GM21447 (cell line): ENCODE measurements around the gene LIMS2.

Experiments
- ATAC-seq: cut with Tn5 transposase; IDR thresholded peaks from one replicate; pipeline ENCODE4 v1.9.1; 2021; ENCODE audit not compliant: unreplicated experiment

Gene LIMS2, protein sequence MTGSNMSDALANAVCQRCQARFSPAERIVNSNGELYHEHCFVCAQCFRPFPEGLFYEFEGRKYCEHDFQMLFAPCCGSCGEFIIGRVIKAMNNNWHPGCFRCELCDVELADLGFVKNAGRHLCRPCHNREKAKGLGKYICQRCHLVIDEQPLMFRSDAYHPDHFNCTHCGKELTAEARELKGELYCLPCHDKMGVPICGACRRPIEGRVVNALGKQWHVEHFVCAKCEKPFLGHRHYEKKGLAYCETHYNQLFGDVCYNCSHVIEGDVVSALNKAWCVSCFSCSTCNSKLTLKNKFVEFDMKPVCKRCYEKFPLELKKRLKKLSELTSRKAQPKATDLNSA

DNA sequence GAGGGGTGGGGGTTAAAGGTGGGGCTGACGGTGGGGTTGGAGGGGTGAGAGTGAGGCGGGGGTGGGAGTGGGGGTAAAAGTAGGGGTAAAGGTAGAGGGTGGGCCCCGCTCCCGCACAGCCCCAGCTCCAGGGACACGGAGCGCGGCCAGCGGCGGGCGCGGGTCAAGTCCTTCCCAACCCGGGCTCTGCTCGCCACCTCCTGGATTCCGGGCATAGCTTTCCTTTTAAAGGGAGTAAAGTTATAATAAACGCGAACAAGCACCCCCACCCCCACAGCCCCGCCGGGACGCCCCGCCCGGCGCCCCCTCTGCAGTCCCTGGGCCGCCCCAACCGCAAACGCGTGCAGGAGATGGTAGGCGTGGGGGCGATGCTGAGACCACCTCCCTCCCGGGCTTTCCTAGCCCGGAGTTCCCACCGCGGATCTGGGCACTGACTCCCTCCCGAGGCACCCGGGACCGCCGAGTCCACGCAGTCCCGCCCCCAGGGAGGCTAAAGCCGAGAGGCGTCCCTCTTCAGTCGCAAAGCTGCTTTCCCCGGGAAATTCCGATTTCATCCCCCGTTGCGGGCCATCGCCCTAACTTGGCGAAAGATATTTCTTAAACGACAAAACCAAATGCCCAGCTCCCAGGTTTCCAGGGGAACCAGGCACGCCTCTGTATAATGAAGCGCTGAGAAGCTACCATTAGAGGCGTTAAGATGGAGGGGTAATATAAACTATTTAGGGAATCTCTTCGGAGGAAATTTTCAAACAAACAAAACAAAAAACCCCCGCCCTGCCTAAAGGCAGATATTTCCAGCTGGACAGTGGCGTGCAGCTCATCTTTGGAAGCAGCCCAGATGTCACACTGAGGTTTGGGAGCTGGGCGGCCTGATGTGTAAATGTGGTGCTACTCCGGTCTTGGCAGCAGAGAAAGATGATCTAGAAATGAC is at the start of gene LIMS2:
LIMS2 (minus strand) TSS at position 200 of the 931 bp plus-strand sequence. CDS start 506 bp downstream, outside the sequence.
- ATAC-seq = no peak

DNA sequence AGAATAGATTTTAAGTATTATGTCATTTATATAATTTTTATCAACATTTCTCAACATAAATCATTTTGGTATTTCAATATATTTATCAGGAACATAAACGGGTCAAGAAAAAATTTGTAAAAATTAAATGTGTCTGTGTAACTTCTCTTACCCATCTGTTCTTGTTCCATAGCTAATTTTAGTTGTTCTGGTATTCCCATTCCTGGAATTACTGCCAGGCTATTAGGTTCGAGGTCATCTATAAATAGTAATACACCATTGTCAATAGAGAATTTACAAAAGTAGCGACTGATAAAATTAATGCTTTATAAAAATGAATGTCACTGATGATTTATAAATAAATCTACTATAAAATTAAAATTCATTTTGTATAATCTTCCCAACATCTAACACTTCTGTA is 47.5 kb upstream of the LIMS2 start:
- no peak for ATAC-seq

DNA sequence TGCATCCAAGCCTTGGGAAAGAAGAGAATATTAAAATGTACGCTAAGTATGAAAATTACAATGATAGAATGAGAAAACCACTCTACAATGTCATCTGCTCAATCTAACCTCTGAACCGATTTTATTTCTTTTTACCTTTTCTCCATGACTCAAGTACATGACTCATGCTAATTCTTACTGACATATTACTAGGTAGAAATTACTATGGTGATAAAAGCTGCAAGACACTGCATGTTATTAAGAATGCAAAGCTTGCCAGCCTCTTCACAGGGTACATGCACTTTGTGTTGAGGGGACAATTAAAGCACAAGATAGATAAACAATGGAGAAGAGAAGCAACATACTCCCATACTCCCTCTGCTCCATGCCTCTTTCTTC is 46.6 kb upstream of the LIMS2 start:
- ATAC-seq = no peak

DNA sequence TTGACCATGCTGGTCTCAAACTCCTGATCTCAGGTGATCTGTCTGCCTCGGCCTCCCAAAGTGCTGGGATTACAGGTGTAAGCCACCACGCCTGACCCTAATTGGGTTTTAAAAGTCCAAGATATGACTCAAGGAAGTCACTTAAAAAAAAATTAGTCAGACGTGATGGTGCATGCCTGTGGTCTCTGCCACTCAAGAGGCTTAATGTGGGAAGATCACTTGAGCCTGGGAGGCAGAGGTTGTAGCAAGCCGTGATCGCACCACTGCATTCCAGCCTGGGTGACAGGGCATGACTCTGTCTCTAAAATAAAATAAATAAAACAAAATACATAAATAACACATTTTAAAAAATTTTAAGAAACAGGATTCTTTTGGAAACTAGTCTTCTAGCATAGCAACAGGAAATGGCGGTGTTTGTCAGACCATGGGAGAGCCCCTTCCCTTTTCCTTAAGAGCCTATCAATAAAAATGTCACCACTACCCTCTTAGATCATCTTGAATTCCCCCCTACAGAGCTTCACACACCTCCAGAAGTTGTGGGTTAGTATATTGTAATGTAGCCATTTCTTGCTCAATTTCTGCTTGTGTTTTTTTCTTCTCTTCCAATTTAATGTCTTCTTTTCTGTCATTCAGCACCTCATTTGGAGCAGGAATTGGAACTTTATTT is 46.1 kb upstream of the LIMS2 start:
- no peak for ATAC-seq

DNA sequence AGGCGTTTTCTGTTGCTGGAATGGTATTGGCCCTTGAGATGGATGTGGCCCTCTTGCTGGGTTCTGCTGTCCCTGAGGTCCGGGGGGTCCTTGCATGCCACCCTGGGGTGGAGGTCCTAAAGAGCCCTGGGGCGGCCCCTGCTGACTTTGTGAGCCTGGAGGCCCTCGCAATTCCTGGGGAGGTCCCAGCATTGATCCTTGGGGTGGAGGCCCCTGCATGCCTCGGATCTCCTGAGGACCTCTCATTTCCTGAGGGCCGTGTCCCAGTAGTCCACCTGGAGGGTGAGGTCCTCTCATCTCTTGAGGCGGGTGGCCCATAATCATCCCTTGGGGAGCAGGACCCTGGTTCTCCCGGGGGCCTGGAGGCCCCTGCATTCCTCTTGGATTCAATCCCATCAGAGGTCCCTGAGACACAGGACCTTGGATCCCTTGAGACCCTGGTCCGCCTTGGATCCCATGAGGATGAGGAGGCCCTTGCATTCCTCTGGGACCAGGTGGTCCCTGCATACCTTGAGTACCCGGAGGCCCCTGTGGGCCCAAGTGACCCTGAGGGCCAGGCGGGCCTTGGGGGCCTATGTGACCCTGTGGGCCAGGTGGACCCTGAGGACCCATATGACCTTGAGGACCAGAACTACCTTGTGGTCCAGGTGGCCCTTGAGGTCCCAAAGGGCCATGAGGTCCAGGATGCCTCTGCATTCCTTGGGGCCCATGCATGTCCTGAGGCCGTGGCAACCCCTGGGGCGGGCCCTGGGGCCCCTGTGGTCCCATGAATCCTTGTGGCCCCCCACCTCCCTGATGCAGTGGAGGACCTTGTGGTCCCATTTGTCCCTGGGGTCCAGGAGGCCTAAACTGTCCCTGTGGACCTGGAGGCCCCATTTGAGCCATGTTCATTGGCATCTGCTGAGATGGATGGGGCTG is 44.2 kb upstream of the LIMS2 start:
- ATAC-seq = no peak

DNA sequence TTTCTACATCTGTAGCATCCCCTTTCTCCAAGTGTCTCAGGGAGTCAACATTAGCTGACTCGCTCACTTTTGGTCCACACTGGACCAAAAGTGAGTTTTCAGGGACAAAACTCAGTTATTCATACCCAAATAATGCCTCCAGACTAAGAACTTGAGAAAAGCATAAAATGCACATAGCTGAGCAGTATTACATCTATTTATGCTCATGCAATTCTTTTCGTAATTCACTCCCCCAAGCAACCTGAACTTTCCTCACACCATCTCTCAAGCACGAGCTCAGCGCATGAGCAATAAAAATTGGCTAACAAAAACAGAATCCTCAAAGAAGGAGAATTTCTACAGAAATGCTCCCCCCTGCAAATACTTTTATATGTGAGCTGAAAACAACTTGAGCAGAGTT is 42.9 kb upstream of the LIMS2 start:
- ATAC-seq = no peak

DNA sequence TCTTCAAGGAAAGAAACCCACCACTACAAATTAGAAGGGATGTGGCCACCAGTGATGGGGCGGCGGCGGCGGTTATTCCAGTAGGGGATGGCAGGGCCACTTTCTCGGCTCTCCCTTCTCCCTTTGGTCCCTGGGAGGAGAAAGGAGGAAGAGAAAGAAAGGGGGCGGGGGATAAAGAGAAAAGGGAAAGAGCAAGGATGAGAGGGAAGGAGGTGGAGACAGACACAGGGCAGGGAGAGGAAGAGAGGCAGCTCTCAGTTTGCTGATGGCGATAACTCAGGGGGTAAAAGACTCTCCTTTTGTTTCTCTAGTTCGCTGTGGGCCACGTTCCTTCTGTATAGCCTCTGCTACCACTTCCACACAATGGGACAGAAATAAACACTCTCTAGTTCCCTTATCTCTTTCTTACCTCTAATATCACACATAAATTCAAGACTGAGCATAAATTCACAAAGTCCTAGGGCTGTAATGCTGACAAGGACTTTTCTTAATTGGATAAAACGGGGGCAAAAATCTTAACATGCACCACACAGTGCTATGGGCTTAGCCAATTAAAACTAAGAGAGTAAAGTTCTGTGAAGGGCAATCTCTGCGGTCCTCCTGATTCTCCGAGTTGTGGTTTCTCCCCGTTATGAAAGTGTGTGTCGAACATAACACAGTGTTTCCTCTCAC is 40.6 kb upstream of the LIMS2 start:
- ATAC-seq = no peak

DNA sequence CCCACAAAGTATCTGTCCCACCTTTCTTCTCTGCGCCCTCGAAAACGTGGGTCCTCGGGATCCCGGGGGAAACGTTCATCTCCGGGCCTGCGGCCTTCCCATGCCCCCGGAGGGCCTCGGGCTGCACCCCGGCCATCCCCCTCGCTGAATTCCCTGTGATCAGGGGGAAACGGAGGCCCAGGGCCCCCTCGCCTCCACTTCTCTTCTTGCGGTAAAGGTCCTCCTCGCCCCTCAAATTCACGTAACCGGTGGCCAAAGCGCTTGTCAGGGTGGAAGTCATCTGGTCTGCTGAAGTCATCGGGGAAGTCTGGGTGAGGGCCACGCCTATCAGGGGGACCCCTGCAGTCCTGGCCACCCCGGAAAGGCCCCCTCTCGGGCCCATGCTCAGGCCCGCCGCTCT is 38.2 kb upstream of the LIMS2 start:
- ATAC-seq = no peak

DNA sequence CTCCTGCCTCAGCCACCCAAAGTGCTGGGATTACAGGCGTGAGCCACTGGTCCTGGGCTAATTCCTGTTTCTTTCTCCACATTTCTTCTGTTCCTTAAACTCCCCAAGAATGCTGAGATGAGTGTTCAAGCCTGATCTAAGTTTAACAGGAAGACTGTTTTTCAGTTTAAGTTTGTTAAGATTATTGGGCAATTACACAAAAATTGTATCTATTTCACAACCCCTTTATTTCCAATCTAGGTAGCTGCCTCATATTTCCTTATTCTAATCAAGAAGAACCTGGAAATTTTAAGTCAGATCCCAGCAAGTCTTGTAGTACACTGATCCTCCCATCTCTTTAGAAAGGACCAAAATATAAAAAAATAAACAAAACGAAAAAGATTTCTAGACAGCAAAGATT is 37.7 kb upstream of the LIMS2 start:
- no peak for ATAC-seq

DNA sequence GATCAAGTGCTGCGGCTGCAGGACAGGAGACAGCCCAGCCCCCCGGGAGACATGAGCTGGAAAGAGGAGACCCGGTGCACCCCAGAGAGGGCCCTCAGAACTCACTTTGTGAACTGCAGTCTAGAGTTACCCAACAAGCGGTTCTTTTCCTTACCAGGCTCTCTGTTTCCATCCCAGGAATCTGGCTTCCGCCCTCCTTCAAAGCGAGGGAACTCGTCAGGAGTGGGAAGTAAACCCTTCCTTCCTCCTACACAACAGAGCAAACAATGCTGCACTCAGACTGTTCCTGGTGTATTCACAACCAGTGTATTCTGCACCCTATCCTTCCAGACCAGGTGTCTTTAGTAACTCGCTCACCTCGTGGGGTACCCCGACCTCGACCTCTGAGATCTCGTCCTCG is 34.0 kb upstream of the LIMS2 start:
- ATAC-seq = no peak

DNA sequence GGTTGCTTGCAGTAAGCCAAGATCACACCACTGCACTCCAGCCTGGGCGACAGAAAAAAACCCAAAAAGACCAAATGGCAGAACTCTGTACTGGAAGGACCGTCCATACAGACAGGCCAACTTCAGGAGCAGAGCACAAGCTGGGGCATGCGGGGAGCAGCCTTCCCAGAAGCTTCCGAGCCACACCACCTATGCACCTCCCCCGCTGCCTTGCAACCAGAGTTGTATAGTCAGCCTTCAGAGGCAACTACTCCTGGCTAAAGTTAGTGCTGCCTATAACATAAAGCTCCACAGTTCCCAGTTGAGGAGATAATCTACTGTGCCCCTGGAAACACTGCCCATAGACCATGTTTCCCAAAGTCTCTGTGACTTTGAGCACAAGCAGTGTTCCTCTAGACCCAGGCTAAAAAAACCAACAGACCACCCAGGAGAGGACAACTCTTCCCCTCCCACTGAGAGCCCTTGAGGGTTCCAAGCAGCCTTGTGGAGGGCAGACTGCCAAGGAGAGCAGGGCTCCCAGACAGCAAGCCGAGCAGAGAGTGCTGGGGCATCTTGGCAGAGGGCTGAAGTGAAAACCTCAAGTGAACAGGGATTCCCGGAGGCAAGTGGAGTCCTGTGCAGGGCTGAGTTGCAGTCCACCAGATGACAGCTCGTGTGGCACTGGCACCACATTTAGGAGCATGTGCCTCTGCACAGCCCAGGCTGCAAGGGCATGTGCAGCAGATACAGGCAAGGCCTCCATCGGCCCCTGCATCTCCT is 32.7 kb upstream of the LIMS2 start:
- no peak for ATAC-seq

DNA sequence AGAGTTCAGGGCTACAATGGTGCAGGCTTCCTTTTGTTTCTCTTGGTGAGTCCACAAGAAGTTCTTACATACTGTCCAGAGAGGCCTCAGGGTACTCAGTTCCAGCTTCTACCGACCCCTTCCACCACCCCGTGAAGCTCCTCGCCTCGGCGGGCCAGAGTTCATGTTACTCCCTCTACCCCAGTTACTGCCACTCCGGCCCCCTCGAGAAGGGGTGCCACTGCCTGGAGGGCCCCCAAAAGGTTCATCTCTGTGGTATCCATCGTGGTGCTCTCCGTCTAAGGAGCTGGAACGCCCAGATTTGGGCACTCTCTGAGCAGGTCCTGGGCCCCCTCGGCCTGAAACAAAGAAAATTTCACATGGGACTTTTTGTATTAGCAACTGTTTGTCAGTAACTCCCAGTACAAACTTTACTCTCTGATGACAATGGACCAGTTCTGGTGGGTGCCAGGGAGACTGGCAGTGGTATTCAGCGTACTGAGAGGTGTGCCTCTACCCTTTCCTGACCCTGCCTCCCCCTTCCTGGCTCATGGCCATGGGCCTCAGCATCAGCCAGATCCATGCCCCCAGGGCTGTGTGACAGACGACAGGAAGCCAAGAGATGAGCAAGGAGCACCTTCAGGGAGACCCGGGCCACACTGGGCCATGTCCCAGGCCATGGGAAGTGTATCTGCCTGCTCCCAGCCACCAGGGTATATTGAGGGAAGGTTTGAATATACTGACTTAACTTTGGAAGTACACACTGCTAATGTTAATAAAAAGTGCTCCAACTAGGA is 31.1 kb upstream of the LIMS2 start:
- ATAC-seq = no peak

DNA sequence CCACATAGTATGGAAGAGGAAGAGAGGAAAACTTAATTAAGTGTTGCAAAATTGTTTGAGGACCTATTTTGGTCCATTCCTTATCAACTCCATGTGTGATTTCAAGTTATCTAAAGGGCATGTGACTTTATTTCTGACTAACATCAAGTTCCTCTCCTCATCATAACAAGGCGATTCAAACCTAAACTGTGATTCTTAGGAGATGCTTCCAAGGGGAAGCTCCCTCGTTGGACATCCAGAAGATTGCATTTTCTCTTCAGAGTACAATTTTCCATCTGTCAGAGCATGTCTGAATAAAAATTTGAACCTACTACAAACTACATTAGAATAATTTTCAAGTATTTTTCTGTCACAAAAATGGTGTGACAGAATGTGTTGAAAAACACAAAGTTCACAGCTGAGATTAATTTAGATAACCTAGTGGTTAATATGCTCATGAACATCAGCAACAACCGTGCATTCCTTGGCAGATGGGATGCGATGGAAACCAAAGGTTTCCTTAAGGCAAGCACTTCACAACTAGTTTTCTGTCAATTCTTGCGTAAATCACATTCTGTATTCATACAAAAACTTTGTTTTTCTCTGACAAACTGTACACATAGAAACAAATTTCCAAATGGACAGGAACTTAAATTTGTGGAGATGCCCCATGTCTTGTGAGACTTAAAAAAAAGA is 30.2 kb upstream of the LIMS2 start:
- no peak for ATAC-seq

DNA sequence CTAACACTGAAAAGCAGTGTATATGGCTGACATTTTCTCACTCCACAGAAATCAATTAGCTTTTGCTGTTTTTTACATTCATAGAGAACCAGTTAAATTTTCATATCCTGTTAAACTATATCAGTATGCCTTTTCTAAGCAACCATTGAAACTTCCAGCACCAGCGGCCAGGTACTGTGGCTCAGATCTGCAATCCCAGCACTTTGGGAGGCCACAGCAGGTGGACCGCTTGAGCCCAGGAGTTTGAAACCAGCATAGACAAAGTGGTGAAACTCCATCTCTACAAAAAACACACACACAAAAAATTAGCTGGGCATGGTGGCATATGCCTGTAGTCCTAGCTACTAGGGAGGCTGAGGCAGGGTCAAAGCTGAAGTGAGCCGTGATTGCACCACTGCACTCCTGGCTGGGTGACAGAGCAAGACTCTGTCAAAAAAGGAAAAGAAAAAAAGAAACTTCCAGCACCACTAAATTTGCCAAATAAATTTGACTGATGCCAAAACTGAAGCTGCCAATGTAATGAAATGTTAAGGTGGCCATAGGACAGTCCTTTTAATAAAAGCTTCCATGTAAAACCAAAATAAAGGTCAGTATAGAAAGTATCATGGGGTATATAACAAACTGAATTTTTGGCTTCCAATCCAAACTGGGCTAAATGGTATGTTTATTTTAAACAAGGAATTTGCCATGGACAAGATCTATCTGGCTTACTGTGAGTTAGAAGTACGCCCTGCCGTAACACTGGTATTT is 29.5 kb upstream of the LIMS2 start:
- ATAC-seq = no peak

DNA sequence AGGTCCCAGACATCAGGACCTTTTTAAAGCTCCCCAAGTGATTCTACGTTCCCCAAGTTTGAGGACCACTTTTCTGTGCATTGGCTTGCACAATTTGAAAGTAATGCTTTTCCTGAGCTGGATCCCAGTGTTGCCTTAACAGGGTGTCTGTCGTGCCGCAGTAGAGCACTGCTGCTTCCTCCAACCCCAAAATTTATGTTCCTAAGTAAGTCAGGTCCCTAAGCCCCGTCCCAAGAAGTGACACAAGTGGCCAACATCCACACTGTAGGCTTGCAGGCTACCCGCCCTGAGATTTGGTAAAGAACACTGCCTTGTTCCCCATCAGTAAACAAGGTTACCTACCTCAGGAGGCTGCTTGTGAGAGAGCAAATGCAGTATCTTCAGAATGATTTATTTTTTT is 28.0 kb upstream of the LIMS2 start:
- ATAC-seq = no peak

DNA sequence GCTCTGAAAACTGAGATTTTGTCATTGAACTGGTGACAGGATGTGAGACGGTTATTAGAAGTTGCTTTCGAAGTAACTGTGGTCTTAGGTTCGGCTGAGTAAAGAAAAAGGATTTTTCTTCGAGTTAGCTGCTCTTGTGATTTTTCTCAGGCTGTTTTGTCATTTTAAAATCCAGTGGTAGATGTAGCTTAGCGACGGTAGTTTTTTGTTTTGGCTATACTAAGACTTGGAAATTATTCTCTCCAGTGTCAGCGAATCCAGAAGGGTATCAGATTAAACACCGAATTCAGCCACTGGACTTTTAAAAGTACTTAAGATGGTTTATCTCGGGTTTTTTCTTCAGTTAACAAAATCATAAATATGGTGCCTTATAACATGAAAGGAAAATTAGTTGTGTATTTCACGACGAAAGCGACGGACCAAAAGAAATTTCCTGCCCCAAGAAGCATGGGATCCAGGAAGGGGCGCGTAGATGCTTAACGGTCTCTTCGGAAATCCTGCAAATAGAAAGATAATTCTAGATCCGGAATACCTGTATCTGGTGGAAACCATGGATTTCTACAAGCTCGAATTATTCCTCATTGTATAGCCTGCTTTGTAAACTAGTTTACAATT is 27.2 kb upstream of the LIMS2 start:
- ATAC-seq = no peak
